ENCODE data around the gene NUFIP1. TPM values are rescaled to one million over a fixed set of nuclear protein-coding genes. Genes with fewer than 3 reads are reported as not detected.
A peak's percentile ranks its signal among the peaks of the same experiment; 100 is the strongest.
"Not testable (repeated sequence)": the region's sequence is repeated elsewhere in the genome, so short reads cannot be mapped to it uniquely, and the experiment has no call there.

The NUFIP1 gene
- total RNA-seq, 1 donor from 2014 or later, result 7.6 TPM

DNA sequence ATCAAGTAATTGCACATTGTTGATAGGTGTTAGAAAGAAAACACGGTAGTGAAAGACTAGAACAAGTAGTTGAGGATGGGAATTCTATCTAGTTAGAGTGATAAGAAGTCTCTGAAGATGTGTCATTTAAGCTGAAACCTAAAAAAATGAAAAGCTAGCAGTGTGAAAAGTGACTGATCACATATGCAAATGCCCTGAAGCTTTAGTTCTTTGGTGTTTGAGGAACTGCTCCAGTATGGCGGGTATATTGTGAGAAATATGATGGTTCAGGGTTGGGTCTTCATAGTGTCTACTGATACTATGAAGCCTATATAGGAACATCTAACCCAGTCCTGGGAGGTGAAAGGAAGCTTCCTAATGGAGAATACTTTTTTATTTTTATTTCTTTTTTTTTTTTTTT lies 45.1 kb upstream of the NUFIP1 start:
- Histone ChIP-seq H3K9me3 (ENCODE audit: insufficient read depth, low read depth, low read length) (no peaks in the 10 kb centered on the region), H4K20me1 (ENCODE audit: insufficient read depth, low read length) (no peaks in the 10 kb centered on the region), H3K27me3 (ENCODE audit: insufficient read depth, low read length) (no peaks in the 10 kb centered on the region), H3K4me3 (ENCODE audit: insufficient read depth, low read depth, low read length) (no peak overlapping the region), H3K4me2 (ENCODE audit: low read length) (no peak overlapping the region), H2AFZ (ENCODE audit: low read depth, low read length) (no peak overlapping the region), H3K4me1 (ENCODE audit: insufficient read depth, low read length) (no peaks in the 10 kb centered on the region), H3K9ac (ENCODE audit: low read length) (no peak overlapping the region), H3K36me3 (ENCODE audit: insufficient read depth, low read length) (peaks cover 3% of the 10 kb centered on the region), H3K79me2 (ENCODE audit: insufficient read depth, low read length) (no peaks in the 10 kb centered on the region), H3K27ac (ENCODE audit: low read depth, low read length) (no peak overlapping the region)
- Mint-ChIP-seq H3K4me1 (ENCODE audit: low read depth, unreplicated experiment) (no peaks in the 10 kb centered on the region), H3K27ac (ENCODE audit: unreplicated experiment) (no peak overlapping the region), H3K36me3 (ENCODE audit: low read depth, unreplicated experiment) (peaks cover 4% of the 10 kb centered on the region), H3K4me3 (ENCODE audit: unreplicated experiment) (no peak overlapping the region), H3K27me3 (ENCODE audit: low read depth, unreplicated experiment) (no peaks in the 10 kb centered on the region), H3K9me3 (ENCODE audit: unreplicated experiment) (no peaks in the 10 kb centered on the region)
- no peak for FAIRE-seq
- DNase-seq (ENCODE audit: low read depth), result no peak
- TF ChIP-seq, protein P1, sequence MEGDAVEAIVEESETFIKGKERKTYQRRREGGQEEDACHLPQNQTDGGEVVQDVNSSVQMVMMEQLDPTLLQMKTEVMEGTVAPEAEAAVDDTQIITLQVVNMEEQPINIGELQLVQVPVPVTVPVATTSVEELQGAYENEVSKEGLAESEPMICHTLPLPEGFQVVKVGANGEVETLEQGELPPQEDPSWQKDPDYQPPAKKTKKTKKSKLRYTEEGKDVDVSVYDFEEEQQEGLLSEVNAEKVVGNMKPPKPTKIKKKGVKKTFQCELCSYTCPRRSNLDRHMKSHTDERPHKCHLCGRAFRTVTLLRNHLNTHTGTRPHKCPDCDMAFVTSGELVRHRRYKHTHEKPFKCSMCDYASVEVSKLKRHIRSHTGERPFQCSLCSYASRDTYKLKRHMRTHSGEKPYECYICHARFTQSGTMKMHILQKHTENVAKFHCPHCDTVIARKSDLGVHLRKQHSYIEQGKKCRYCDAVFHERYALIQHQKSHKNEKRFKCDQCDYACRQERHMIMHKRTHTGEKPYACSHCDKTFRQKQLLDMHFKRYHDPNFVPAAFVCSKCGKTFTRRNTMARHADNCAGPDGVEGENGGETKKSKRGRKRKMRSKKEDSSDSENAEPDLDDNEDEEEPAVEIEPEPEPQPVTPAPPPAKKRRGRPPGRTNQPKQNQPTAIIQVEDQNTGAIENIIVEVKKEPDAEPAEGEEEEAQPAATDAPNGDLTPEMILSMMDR (IDR thresholded peaks at IDR 0.05; ENCODE audit: insufficient read depth, low read depth, low read length), result no peak
- no peak for TF ChIP-seq EZH2 (IDR thresholded peaks at IDR 0.05; ENCODE audit: insufficient read depth, low read length)

DNA sequence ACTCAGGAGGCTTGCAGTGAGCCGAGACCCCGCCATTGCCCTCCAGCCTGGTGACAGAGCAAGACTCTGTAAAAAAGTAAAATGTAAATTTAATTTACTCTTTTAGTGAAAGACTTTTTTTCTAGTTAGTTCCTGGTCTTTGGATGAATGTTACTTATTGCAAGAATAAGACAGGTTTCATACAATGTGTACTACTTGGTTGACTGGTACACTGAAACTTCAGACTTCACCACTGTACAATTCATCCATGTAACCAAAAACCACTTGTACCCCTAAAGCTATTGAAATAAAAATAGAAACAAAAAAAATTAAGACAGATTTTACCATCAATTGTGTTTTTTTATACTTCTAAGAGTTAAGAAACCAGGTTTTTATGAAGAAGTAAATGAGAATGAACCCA lies 35.6 kb upstream of the NUFIP1 start:
- no peak overlapping the region for H3K27ac Mint-ChIP-seq (ENCODE audit: unreplicated experiment)
- H3K27ac ChIP-seq (ENCODE audit: low read depth, low read length), result no peak overlapping the region
- H3K9me3 Mint-ChIP-seq (ENCODE audit: unreplicated experiment), result no peaks in the 10 kb centered on the region
- TF ChIP-seq EZH2 (IDR thresholded peaks at IDR 0.05; ENCODE audit: insufficient read depth, low read length), result no peak
- TF ChIP-seq, protein P1 (IDR thresholded peaks at IDR 0.05; ENCODE audit: insufficient read depth, low read depth, low read length), result no peak
- H3K36me3 Mint-ChIP-seq (ENCODE audit: low read depth, unreplicated experiment), result no peaks in the 10 kb centered on the region
- H3K4me2 ChIP-seq (ENCODE audit: low read length), result no peak overlapping the region
- H3K9ac ChIP-seq (ENCODE audit: low read length), result no peak overlapping the region
- no peak overlapping the region for H3K4me3 ChIP-seq (ENCODE audit: insufficient read depth, low read depth, low read length)
- no peaks in the 10 kb centered on the region for H3K9me3 ChIP-seq (ENCODE audit: insufficient read depth, low read depth, low read length)
- H2AFZ ChIP-seq (ENCODE audit: low read depth, low read length), result no peak overlapping the region
- no peak overlapping the region for H3K4me3 Mint-ChIP-seq (ENCODE audit: unreplicated experiment)
- H3K27me3 ChIP-seq (ENCODE audit: insufficient read depth, low read length), result no peaks in the 10 kb centered on the region
- no peaks in the 10 kb centered on the region for H3K4me1 Mint-ChIP-seq (ENCODE audit: low read depth, unreplicated experiment)
- H3K4me1 ChIP-seq (ENCODE audit: insufficient read depth, low read length), result no peaks in the 10 kb centered on the region
- peaks cover 23% of the 10 kb centered on the region for H3K36me3 ChIP-seq (ENCODE audit: insufficient read depth, low read length)
- no peak for FAIRE-seq
- no peak for DNase-seq (ENCODE audit: low read depth)
- no peaks in the 10 kb centered on the region for H3K79me2 ChIP-seq (ENCODE audit: insufficient read depth, low read length)
- no peaks in the 10 kb centered on the region for H3K27me3 Mint-ChIP-seq (ENCODE audit: low read depth, unreplicated experiment)
- no peaks in the 10 kb centered on the region for H4K20me1 ChIP-seq (ENCODE audit: insufficient read depth, low read length)

DNA sequence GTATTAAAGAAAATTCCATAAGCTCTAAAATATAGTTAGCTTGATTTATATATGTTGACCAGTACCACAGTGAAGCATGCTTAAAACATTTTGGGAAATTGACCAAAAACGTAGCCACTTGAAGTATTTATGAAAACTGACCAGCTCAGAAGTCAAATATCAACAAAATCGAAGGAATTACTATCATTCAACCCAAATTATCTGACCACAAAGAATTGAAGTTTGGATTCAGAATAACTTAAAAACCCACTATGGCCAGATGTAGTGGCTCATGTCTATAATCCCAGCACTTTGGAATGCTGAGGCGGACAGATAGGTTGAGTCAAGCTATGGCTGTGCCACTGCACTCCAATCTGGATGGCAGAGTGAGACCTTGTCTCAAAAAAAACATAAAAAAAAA lies 32.0 kb upstream of the NUFIP1 start:
- no peak overlapping the region for H2AFZ ChIP-seq (ENCODE audit: low read depth, low read length)
- DNase-seq (ENCODE audit: low read depth) (peak; percentile 59), FAIRE-seq (no peak)
- Mint-ChIP-seq H3K36me3 (ENCODE audit: low read depth, unreplicated experiment) (no peaks in the 10 kb centered on the region), H3K4me1 (ENCODE audit: low read depth, unreplicated experiment) (no peaks in the 10 kb centered on the region), H3K27me3 (ENCODE audit: low read depth, unreplicated experiment) (no peaks in the 10 kb centered on the region), H3K9me3 (ENCODE audit: unreplicated experiment) (no peaks in the 10 kb centered on the region), H3K4me3 (ENCODE audit: unreplicated experiment) (no peak overlapping the region), H3K27ac (ENCODE audit: unreplicated experiment) (no peak overlapping the region)
- no peaks in the 10 kb centered on the region for H3K27me3 ChIP-seq (ENCODE audit: insufficient read depth, low read length)
- H3K9me3 ChIP-seq (ENCODE audit: insufficient read depth, low read depth, low read length), result no peaks in the 10 kb centered on the region
- H3K36me3 ChIP-seq (ENCODE audit: insufficient read depth, low read length), result peaks cover 20% of the 10 kb centered on the region
- H3K4me2 ChIP-seq (ENCODE audit: low read length), result no peak overlapping the region
- no peaks in the 10 kb centered on the region for H4K20me1 ChIP-seq (ENCODE audit: insufficient read depth, low read length)
- TF ChIP-seq EZH2 (IDR thresholded peaks at IDR 0.05; ENCODE audit: insufficient read depth, low read length), result no peak
- TF ChIP-seq, protein P1 (IDR thresholded peaks at IDR 0.05; ENCODE audit: insufficient read depth, low read depth, low read length), result no peak
- H3K4me3 ChIP-seq (ENCODE audit: insufficient read depth, low read depth, low read length), result no peak overlapping the region
- no peak overlapping the region for H3K9ac ChIP-seq (ENCODE audit: low read length)
- H3K27ac ChIP-seq (ENCODE audit: low read depth, low read length), result no peak overlapping the region
- no peaks in the 10 kb centered on the region for H3K4me1 ChIP-seq (ENCODE audit: insufficient read depth, low read length)
- H3K79me2 ChIP-seq (ENCODE audit: insufficient read depth, low read length), result no peaks in the 10 kb centered on the region

DNA sequence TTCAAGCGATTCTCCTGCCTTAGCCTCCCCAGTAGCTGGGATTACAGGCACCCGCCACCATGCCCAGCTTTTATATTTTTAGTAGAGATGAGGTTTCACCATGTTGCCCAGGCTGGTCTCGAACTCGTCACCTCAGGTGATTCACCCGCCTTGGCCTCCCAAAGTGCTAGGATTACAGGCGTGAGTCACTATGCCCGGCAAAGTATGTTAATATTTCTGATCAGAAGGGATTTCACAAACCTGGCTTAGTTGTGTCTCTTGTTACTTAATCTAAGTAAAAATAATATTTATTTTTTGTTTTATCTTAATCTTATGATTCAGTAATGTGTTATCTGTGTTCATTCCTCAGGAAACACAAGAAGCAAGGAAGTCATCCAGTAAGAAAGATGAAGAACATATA lies 30.7 kb upstream of the NUFIP1 start:
- not testable (repeated sequence) for H3K27ac Mint-ChIP-seq (ENCODE audit: unreplicated experiment); H3K4me1 ChIP-seq (ENCODE audit: insufficient read depth, low read length); H3K4me1 Mint-ChIP-seq (ENCODE audit: low read depth, unreplicated experiment); H3K9me3 ChIP-seq (ENCODE audit: insufficient read depth, low read depth, low read length); H2AFZ ChIP-seq (ENCODE audit: low read depth, low read length); H4K20me1 ChIP-seq (ENCODE audit: insufficient read depth, low read length); FAIRE-seq; H3K36me3 Mint-ChIP-seq (ENCODE audit: low read depth, unreplicated experiment); H3K4me2 ChIP-seq (ENCODE audit: low read length); H3K4me3 ChIP-seq (ENCODE audit: insufficient read depth, low read depth, low read length); H3K4me3 Mint-ChIP-seq (ENCODE audit: unreplicated experiment); H3K9me3 Mint-ChIP-seq (ENCODE audit: unreplicated experiment); H3K79me2 ChIP-seq (ENCODE audit: insufficient read depth, low read length); H3K9ac ChIP-seq (ENCODE audit: low read length); H3K27me3 ChIP-seq (ENCODE audit: insufficient read depth, low read length); H3K27ac ChIP-seq (ENCODE audit: low read depth, low read length); H3K27me3 Mint-ChIP-seq (ENCODE audit: low read depth, unreplicated experiment)
- peaks cover 20% of the 10 kb centered on the region for H3K36me3 ChIP-seq (ENCODE audit: insufficient read depth, low read length)
- peak; percentile 12 for DNase-seq (ENCODE audit: low read depth)

All from astrocyte (in vitro differentiated cells and primary cell).